Measurements from ENCODE around the gene CLTCL1.

Gene CLTCL1

DNA sequence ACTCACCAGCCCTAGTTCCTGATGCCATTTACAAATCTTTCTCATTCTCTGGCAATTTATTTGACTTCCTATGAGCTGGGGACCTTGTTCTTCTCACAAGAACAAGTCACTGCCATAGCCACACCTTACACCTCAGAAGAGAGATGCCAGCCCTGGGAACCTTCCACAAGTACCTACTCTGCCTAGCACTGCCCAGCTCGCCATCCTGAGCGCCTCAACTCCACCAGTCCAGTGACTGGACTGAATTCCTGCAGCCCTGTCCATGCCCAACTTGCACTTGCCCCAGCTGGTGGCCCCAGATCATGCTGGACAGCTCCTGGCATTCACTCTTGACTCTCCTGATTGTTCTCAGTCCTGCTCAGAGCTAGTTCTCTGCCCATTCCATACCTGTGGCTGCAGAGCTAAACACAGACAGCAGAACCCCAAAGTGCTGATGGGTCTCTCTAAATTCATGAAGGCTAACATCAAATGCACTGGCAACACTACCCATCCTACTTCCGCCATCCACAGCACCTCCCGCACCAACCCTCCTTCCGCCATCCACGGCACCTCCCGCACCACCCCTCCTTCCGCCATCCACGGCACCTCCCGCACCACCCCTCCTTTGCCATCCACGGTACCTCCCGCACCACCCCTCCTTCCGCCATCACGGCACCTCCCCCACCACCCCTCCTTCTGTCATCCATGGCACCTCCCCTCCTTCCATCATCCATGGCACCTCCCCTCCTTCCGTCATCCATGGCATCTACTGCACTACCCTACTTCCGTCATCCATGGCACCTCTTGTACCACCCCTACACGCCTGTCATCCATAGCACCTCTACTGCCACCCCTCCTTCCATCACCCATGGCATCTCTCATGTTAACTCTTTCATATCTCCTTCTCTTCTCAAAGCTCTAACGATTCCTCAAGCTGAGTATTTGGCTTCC is 89.4 kb downstream of the CLTCL1 start:
- DNase-seq (ENCODE audit: extremely low spot score, insufficient read length, low read depth) (no peak), FAIRE-seq (no peak)

DNA sequence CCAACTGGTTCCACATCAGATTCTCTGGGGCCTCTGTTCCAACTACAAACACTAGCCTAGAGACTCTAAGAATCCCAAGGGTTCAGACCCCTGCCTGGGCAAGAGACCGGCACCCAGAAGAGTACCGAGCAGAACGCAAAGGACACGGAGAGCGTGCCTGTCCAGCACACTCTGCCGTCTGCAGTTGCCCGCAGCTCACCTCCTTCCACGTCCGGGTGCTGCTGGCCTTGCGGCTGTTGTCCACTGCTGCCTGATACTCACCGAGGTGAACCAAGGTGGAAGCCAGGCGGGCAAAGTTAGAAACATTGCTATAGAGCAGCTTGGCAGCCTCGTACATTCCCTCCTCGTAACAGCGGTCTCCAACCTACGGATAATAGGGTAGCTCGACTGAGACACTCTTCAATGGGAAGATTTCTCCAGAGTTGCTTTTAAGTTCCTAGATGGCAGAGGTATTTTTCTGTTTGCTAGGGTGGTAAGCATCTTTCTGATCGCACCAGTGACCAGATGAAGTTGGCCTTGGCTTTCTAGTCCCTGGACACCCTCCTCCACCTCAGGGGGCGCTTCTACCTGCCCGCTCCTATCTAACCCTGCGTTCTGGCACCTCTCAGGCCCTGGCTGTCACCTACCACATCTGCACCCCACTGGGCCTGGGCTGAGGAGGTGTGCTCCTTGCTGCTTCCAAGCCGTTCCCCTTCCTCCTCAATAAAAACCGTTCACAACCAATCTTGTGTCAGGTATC is 90.2 kb downstream of the CLTCL1 start:
- DNase-seq (ENCODE audit: extremely low spot score, insufficient read length, low read depth): no peak
- FAIRE-seq: no peak

DNA sequence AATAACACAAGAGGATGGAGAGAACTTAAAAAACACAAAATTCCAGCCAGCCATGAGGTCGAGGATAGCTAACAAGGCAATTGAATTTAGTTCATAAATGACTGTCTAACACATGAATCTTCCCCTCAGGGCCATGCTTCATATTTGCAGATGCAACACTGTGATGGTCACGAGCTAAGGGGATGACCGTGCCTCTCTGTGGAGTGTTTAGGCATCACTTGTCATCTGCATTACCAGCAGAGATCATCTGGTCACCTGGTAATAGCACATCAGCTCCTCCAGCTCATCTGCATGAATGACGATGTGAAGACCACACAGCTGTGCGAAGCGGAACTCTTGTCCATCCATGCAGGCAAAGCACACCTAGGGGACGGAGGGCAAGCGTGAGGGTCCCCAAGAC is 92.0 kb downstream of the CLTCL1 start:
- DNase-seq (ENCODE audit: extremely low spot score, insufficient read length, low read depth) (no peak), FAIRE-seq (no peak)

DNA sequence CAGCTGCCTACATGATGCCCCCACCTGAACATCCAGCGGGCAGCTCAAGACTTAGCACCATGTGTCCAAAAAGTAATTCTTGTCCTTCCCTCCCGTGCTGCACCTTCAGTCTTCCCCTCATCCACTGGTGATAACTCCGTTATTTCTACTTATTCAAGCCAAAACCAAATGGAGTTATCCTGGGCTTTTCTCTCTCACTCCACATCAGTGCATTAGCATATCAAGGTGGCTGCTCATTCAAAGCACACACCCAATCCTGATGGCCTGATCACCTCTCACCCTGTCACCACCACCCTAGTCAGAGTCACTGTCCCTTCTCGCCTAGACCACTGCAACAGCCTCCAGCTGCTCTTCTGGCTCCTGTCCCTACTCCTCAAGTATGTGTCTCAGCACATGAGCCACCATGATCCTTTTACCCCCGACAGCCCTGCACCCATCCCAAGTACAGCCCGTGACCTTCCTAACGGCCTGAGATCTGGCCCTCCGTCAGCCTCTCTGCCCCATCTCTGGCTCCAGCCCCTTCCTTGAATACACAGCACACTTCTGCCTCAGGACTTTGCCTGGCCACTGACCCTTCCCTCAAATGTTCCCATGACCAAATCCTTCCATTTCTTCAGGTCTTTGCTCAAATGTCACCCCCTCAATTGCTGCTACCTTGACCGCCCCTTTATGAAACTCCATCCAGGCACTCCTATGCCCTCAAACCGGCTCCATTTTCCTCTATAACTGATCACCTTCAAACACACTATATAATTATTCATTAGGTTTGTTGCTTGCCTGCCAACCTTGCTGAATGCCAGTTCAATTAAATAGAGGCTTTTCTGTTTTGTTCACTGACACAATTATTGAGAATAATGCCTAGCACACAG is 93.3 kb downstream of the CLTCL1 start:
- no peak for FAIRE-seq
- no peak for DNase-seq (ENCODE audit: extremely low spot score, insufficient read length, low read depth)

DNA sequence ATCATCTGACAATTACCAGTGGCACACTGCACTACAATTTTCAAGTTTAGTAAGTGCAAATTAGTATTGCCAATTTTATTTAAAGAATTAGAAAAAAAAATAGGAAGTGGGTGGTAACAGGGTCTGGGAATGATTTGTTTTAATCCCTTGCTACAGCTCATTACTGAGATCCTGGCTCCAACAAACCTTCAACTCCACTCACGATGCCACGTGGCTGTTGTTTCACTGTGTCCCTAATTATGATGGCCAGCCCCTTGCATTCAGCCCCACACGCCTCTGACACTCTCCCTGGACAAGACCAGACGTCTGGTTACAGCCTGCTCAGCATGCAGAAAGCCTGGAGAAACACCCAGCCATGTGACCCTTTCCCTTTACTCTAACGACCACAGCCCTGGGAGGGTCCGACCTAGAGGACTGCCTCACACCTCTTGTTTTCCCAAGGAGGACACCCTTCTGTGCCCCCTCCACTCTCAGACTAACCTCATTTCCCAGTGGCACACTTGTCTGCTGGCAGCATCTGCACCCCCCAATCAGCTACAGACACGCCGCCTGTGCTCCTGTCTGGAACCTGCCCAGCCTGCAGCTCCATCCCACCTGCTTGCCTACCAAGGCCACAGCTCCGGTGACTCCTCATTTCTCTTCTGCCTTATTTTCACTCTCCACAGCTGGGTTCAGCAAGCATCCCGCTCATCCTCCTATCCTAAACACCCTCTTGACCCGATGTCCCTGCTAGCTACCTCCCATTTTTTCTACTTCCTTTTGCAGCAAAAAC is 94.5 kb downstream of the CLTCL1 start:
- FAIRE-seq (no peak), DNase-seq (ENCODE audit: extremely low spot score, insufficient read length, low read depth) (no peak)

DNA sequence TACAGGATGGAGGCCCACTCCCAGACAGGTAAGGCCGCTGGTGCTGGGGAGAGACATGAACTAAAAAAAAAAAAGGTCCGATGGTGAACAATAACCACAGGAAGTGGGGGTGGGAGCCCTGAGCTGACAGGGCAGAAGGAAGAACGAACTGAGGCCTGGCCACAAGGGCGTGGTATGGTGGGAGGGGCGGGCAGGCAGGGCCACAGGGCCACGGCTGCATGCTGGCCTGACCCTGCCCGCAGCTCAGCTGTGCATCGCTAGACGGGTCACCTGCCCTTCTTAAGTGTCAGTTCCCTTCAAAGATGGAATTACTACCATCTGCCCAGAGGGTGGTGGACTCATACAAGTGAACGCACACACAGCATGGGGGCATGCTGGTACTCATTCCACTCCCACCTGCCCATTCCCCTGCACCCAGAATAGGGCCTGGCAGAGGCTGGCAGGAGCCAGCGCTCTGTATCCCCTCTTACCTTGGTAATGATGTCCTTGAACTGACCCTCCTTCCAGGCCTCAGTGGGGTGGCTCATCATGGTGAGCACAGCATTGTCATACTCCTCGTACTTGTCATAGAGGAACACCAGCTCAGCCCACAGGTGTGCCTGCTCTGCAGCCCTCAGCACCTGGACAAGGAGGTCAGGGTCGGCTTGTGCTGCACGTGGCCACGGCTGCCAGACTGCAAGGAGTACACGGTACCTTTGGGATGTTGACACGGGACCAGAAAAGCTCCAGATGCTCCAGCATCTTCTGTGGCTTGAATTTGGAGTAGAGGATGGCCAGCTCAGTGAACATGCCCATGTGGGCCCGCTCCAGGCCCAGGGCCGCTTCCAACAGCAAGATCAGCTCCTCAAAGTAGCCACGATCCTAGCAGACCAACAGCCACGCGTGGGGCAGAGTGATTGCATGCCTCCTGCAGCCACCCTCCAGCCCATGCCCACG is 95.5 kb downstream of the CLTCL1 start:
- FAIRE-seq: no peak
- DNase-seq (ENCODE audit: extremely low spot score, insufficient read length, low read depth): no peak

DNA sequence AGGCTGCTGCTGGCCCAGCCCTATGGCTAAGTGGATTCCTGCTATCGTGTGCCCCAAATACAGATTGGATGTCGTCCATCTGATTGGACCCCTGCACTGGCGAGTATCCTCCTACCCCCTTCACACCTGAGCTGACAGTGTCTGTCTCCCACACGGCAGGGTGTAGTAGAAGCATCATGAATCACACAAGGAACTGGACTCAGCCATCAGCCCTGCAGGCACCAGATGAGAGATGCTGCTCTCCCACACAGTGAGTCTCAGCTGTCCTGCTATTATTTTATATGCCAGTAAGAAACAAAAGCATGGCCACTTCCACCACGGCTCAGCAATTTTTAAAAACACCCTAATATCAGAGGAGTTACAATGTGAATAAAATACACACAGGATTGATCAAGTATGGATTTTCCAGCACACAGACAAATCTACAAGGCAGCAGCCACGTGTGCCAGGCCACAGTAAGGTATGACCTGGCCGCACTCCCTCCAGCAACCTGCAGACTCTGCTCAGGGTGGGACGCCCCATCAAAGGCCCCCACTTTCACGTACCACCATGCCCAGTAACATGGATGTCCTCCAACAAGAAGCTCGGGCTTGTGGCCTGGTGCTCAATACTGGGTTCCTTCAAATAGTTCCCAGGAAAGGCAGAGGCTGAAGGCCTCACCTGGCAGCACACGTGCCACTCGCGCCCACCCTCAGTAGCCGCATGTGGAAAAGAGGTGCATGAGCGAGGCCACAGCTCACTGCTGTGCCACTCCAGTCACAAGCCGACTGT is 96.6 kb downstream of the CLTCL1 start:
- DNase-seq (ENCODE audit: extremely low spot score, insufficient read length, low read depth) (no peak), FAIRE-seq (no peak)

DNA sequence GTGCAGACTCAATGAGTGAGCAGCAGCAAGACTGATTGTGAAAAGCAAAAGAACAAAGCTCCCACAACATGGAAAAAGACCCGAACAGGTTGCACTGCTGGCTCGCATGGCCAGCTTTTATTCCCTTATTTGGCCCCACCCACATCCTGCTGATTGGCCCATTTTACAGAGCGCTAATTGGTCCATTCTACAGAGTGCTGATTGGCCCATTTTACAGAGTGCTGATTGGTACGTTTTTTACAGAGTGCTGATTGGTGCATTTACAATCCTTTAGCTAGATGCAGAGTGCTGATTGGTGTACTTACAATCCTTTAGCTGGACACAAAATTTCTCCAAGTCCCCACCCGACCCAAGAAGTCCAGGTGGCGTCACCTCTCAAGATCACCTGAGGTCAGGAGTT is 97.6 kb downstream of the CLTCL1 start:
- DNase-seq (ENCODE audit: extremely low spot score, insufficient read length, low read depth) (no peak), FAIRE-seq (no peak)

DNA sequence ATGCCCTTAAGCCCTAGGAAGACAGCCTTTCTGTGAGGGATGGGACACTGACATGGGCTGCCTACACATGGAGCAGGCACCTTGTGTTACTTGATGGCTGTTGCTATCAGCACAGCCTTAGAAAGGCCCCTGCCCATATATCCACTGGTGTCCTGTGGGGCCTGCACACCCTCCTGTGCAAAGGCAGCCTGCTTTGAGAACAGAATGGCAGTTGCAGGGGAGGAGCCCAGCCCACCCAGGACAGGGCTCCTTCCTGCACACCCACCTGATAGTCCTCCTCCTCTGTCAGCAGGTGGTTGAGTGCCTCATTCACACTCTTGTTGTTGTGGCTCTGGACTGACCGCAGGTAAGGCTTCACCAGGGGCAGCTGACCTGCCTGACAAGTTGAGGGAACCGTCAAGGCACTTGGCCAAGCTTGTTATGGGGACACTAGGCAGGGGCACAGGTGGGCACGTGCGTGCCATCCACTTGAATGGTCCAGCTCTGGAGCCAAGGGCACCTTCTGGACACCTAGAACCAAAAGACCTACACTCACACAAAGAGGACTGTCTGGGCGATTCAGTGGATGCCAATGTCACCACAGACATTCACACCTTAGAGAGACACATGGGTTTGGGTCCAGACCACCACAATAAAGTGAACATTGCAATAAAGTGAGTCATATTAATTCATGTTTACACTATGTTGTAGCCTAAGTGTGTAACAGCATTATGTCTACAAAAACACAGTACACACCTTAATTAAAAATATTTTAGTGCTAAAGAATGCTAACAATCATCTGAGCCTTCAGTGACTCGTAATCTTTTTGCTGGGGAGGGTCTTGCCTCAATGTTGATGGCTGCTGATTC is 103.6 kb downstream of the CLTCL1 start:
- no peak for DNase-seq (ENCODE audit: extremely low spot score, insufficient read length, low read depth)

DNA sequence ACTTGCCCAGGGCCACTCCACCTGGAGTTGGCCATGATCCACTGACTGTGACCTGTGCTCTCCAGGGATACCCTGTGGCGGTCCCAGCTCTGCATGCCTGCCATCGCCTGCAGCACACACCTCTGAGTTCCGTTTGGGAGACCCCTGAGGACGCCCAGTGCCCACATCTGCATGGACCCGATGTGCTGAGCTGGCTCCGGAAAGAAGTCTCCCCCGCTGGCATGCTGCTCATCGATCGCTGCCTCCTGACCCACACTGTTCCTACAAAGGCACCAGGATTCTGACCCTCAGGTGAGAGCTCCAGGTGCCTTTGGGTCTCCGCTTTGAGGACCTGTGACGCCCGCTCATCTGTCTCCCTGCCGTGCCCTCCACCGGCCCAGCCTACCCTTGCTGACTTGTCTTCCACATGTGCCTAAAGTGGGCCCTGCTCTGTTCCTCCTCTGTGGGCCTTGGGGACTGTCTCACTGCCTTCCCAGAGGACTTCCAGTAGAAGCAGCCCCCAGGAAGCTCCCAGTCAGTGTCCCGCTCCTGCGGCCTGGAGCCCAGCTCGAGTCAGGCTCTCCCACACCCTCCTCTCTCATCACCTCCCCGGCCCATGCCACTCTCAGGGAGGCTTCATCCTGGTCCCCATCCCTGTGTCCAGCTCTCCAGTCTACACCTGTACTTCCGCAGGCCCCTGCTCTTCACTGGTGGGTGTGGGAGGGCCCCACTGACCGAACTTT is 107.1 kb downstream of the CLTCL1 start:
- FAIRE-seq: no peak

More for the DNA sequence above, 103.6 kb downstream of the CLTCL1 start:
- no peak for FAIRE-seq

DNA sequence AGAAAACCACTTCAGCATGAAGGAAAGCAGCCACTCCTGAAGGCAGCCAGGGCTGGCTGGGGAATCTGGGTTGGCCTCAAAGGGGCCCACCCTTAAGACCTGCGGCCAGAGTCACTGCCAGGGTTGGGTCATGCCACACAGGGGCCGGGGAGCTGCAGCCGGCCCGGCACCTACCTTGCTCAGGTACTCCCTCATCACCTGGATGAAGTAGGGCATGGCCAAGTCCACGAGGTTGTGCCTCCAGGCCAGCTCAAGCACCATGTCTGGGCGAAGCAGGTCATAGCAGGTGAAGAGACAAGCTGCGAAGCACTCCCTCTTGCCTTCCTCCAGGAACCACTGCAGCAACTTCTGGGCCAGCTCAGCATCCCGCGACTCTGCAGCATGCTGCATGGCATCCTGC is 108.3 kb downstream of the CLTCL1 start:
- FAIRE-seq: no peak

More for the DNA sequence above, 107.1 kb downstream of the CLTCL1 start:
- no peak for DNase-seq (ENCODE audit: extremely low spot score, insufficient read length, low read depth)

DNA sequence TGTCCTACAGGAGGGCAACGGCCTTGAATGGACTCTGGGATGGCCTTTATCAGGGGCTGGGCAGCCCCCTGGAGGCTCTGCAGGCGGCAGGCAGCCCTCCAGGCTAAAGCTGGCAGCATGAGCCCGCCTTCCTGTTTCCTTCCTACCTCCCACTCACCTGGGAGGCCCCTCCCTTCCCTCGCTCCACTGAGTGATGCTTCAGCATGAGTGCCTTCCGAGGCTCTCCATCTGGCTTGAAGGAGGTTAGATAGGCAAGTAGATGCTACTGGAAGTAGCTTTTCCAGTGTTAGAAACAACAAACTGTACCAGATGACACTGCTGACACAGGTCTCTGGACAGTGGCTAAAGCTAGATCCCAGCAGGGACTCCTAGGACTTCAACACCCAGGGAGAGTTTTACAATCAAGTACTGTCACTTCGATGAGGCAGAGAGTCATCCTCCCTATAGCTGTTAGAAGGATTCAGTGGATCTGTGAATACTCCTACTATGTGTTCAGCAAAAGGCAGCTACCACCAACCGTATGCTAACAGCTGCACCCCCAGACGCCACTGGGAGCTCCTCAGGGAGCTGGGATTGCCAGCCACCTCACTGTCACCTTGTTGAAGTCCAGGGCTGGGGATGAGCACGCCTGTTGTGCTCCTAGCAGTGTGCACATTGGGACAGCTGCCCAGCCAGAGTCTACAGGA is 108.9 kb downstream of the CLTCL1 start:
- FAIRE-seq: no peak
- DNase-seq (ENCODE audit: extremely low spot score, insufficient read length, low read depth): no peak

More for the DNA sequence above, 108.3 kb downstream of the CLTCL1 start:
- DNase-seq (ENCODE audit: extremely low spot score, insufficient read length, low read depth): no peak

DNA sequence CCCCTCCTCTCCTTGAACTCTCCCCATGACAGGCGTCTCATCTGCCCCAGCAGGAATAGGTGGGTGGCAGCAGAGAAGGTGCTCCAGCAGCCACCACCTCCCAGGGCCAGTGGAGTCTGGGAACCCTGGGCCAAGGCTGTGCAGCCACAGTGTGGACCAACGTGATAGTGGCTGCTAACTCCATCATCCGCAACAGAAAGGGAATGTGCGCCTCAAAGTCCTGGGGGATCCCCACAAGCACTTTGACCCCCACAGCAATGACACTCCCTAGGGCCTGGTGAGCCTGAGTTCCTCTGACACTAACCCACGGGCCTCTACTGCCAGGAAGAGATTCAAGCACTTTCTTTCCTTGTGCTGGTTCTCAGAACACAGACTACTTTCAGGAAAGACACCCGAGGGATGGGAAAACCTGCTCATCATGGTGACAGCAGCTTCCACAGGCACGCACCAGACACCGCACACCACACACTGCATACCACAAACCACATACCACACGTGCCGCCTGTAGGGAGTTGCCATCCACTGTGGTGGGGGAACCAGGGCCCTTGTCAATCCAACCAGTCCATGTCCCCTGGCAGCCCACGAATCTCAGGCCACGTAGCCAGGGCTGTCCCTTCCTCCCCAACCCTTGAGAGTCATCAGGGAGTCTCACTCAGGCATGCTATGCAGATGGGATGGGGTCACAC is 109.6 kb downstream of the CLTCL1 start:
- no peak for FAIRE-seq

DNA sequence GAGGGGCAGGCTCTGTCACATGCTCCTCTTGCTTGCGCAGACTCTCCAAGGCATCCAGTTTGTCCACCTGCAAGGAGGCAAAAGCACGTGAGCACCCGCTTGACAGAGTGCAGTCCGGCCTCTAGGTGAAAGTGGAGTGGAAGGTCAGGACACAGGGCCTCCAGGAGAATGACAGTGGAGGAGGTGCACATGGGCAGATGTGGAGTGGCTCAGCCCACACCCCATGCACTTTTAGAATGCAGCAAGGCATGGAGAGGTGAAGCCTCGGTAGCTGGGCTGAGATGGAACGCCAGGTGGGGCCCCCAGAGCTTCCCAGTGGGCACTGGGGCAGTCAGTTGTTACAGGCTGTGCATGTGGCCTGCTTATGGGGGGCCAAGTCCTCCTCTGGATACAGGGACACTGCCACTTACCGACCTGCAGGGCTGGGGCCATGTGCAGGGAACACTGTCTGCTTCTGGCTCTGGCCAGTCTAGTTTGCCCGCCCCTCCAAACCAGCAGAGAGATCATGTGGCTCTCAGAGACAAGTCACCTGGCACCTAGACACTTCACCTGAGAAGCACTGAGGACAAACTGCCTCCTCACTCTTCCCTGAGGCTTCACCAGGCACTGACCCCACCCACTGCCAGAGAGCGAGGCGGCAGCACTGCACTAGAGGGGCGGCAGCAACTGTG is 110.6 kb downstream of the CLTCL1 start:
- no peak for DNase-seq (ENCODE audit: extremely low spot score, insufficient read length, low read depth)
- FAIRE-seq: no peak

More for the DNA sequence above, 109.6 kb downstream of the CLTCL1 start:
- DNase-seq (ENCODE audit: extremely low spot score, insufficient read length, low read depth): no peak

DNA sequence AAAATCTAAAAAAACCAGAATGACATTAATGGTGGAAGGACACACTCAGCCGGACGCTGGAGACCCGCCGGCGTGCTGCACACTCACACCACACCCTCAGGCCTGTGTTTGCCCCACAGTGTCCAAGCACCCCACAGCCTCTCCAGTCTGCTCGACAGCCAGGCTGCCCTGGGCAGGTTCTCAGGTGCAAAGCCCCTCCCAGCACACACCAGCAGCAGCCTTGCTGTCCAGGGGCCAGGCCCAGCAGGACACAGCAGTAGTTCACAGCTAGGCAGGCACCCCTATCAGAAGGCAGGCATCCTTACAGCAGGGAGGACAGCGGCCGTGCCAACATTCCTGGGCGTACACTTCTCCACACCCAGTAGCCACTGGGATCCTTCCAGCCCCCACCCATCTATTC is 111.3 kb downstream of the CLTCL1 start:
- no peak for DNase-seq (ENCODE audit: extremely low spot score, insufficient read length, low read depth)

More for the DNA sequence above, 111.3 kb downstream of the CLTCL1 start:
- no peak for FAIRE-seq
